ENCODE data around the gene PSPN.
"Not testable (repeated sequence)": the region's sequence is repeated elsewhere in the genome, so short reads cannot be mapped to it uniquely, and the experiment has no call there.

PSPN gene

DNA sequence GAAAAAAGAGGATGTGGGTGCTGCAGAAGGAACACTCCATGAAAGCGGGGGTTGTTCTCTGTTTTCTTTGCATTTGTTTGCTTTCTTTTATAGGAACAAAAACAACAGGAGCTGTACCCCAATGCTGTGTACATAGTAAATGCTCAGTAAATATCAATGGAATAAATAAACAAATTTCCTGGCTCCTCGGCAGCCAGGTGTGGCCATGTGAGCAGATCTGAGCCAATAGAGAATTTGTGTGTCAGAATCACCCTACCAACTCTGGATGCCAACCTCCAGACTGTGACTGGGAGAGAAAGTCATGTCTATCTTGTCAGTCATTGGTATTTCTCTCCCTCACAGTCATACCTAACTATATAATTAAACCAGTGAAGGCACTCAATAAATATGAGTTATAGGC lies 25.0 kb downstream of the PSPN start:
- DNase-seq (ENCODE audit: insufficient read length, low spot score) (no peak), FAIRE-seq (no peak)
- TF ChIP-seq POLR2A (IDR thresholded peaks at IDR 0.05; ENCODE audit: low read depth, low read length): no peak

DNA sequence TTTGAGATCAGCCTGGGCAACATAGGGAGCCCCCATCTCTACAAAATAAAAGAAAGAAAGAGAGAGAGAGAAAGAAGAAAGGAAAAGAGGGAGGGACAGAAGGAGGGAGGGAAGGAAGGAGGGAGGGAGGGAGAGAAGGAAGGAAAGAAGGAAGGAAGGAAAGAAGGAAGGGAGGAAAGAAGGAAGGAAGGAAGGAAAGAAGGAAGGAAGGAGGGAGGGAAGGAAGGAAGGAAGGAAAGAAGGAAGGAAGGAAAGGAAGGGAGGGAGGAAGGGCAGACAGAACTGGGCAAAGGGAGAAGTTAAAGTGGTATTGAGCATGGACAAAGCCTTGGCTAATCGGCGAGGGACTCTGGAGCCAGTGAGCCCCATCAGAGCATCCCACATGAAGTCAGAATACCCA lies 26.5 kb downstream of the PSPN start:
- not testable (repeated sequence) for DNase-seq (ENCODE audit: insufficient read length, low spot score); FAIRE-seq

DNA sequence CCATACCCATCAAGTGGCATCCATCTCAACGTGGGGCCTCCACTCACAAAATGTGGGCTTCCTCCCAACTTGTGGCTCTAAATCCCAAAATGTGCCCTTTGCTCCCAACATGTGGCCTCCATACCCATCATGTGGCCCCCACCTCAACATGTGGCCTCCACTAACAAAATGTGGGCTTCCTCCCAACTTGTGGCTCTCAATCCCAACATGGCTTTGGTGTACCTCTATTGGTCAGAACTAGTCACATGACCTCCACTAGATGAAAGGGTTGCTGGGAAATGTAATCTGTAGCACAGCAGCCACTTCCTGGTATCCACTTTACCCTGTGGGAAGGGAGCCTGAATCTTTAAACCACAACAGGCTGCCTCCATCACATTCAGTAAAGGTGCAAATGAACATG lies 32.3 kb downstream of the PSPN start:
- no peak for TF ChIP-seq POLR2A (IDR thresholded peaks at IDR 0.05; ENCODE audit: low read depth, low read length)
- DNase-seq (ENCODE audit: insufficient read length, low spot score) (peak; percentile 23), FAIRE-seq (no peak)

DNA sequence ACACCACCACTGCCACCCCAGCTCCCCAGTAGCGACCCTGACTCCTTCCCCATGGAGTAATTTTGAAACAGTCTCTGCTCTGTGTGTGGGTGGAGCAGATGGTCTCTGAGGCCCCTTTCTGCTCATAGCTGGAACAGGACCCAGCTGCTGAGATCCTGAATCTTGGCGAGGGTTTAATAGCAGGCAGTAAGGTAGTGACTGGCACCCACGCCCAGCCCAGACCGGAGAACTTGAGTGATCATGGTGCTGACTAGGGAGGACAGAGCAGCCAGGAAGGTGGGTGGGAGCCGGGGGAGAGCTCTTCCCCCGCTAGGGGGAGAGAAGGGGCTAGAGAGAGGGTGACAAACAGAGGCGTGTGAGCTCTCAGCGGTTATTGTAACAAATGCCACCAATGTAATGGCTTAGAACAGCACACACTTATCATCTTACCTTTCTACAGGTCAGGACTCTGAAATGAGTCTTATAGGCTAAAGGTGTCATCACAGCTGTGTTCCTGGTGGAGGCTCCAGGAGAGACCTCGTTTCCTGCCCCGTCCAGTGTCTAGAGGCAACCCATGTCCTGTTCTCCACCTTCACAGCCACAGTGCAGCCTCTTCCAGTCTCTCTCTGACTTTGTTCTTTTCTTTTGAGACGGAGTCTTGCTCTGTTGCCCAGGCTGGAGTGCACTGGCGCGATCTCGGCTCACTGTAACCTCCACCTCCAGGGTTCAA lies 35.1 kb downstream of the PSPN start:
- TF ChIP-seq POLR2A (IDR thresholded peaks at IDR 0.05; ENCODE audit: low read depth, low read length): no peak
- FAIRE-seq: no peak
- no peak for DNase-seq (ENCODE audit: insufficient read length, low spot score)

DNA sequence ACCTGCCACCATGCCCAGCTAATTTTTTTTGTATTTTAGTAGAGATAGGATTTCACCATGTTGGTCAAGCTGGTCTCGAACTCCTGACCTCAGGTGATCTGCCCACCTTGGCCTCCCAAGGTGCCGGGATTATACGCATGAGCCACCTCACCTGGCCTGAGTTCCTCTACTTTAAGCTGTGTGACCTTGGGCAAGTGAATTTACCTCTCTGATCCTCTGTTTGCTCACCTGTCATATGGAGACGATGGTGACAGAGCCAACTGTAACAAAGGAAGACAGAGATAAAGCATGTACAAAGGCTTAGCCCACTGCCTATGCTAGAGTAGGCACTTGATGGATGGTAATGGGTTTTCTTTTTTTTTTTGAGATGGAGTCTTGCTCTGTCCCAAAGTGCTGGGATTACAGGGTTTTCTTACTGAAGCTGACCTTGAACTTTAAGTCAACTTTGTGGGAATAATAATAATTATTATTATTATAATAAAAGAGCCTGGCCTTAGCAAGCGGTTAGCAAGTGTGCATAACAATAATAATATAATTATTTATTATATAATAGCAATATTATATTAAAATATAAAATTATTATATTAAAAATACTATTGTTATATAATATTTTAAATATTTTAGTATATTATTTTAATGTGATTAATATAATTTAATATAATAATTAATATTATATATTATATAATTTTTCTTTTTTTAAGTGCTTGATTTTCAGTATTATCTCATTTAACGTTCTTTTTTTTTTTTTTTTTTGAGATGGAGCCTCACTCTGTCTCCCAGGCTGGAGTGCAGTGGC lies 41.0 kb downstream of the PSPN start:
- DNase-seq (ENCODE audit: insufficient read length, low spot score) (no peak), FAIRE-seq (no peak)
- TF ChIP-seq POLR2A (IDR thresholded peaks at IDR 0.05; ENCODE audit: low read depth, low read length): no peak

DNA sequence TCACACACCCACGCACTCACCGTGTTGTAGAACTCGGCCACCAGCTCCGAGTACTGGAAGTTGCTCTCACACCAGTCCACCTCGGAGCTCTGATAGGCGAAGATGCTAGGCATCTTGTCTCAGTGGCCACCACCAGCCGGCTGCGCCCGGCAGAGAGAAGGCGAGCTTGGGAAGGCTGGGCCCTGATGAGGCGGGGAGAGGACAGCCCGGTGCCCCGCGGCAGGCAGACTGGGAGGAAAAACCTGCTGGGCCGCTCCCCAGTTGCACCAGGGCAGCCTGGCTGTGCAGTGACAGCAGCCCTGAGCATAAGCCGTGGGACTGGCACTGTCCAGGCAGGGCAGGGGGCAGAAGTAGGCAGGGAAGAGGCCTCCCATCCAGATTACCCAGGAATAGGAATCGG lies 42.3 kb downstream of the PSPN start, which contains the start of gene ACER1:
Gene ACER1, minus strand, starts transcription at position 174 of the 400 bp plus-strand sequence. Its CDS starts 61 bp downstream, at position 113.
- no peak for DNase-seq (ENCODE audit: insufficient read length, low spot score)
- FAIRE-seq: no peak
- no peak for TF ChIP-seq POLR2A (IDR thresholded peaks at IDR 0.05; ENCODE audit: low read depth, low read length)

DNA sequence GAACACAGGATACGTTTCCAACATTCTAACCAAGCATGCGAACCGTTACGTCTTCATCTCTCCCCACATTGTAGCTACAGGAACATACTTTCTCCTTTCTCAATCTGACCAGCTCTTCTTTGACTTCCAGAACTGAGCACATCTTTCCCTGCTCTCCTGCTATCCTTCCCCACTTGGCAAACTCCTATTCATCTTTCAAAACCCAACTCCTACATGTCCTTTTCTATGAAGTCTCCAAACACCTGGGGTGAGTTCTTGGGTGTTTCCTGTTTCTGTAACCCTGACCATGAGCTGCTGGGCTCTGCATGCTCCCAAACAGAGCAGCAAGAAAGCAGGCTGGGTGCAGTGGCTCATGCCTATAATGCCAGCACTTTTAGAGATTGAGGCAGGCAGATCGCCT lies 48.9 kb downstream of the PSPN start:
- TF ChIP-seq POLR2A (IDR thresholded peaks at IDR 0.05; ENCODE audit: low read depth, low read length): no peak

DNA sequence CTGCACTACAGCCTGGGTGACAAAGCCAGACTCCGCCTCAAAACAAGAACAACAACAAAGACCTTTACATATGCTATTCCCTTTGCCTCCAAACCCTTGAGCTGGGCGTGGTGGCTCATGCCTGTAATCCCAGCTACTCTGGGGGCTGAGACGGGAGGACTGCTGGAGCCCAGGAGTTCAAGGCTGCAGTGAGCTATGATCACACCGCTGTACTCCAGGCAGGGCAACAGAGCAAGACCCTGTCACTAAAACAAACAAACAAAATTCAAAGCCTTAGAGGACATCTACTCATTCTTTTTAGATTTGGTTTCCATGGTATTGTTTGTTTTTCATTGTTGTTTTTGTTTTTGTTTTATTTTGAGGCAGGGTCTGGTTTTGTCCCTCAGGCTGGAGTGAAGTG lies 50.1 kb downstream of the PSPN start:
- TF ChIP-seq POLR2A (IDR thresholded peaks at IDR 0.05; ENCODE audit: low read depth, low read length): no peak
- FAIRE-seq: no peak
- DNase-seq (ENCODE audit: insufficient read length, low spot score): no peak

More for the DNA sequence above, 48.9 kb downstream of the PSPN start:
- no peak for FAIRE-seq
- no peak for DNase-seq (ENCODE audit: insufficient read length, low spot score)
